ENCODE measurements around the gene SS18L1.

SS18L1 gene

GRCh38 chr20:62215020-62215990 lies 71.7 kb downstream of the SS18L1 start:
- TF ChIP-seq CTCF (IDR thresholded peaks at IDR 0.05; ENCODE audit: borderline replicate concordance, insufficient read depth, low read depth, low read length), result no peak
- no peak overlapping the region for H3K4me3 ChIP-seq (ENCODE audit: low read depth, low read length)

GRCh38 chr20:62215991-62216635 lies 72.5 kb downstream of the SS18L1 start:
- TF ChIP-seq CTCF (IDR thresholded peaks at IDR 0.05; ENCODE audit: borderline replicate concordance, insufficient read depth, low read depth, low read length), result no peak
- H3K4me3 ChIP-seq (ENCODE audit: low read depth, low read length), result no peak overlapping the region

- TF ChIP-seq CTCF (IDR thresholded peaks at IDR 0.05; ENCODE audit: borderline replicate concordance, insufficient read depth, low read depth, low read length), result no peak
- H3K4me3 ChIP-seq (ENCODE audit: low read depth, low read length), result no peak overlapping the region
Measured at GRCh38 chr20:62216636-62217566, 73.3 kb downstream of the SS18L1 start.

- no peak overlapping the region for H3K4me3 ChIP-seq (ENCODE audit: low read depth, low read length)
- TF ChIP-seq CTCF (IDR thresholded peaks at IDR 0.05; ENCODE audit: borderline replicate concordance, insufficient read depth, low read depth, low read length), result no peak
Measured at GRCh38 chr20:62217913-62218773, 74.6 kb downstream of the SS18L1 start.

GRCh38 chr20:62219101-62219991 lies 75.8 kb downstream of the SS18L1 start:
- H3K4me3 ChIP-seq (ENCODE audit: low read depth, low read length), result no peak overlapping the region
- no peak for TF ChIP-seq CTCF (IDR thresholded peaks at IDR 0.05; ENCODE audit: borderline replicate concordance, insufficient read depth, low read depth, low read length)

All from GM12875 (cell line).